ELR (cell line): ENCODE data around the gene TMEM63C.

Experiments
- DNase-seq: peaks from one replicate; pipeline ENCODE4 v3.0.0-alpha.2; 2015; ENCODE audit warnings: low read depth

The TMEM63C gene

GRCh38 chr14:77257700-77258099, 76.1 kb downstream of the TMEM63C start:
- DNase-seq: no peak

- no peak for DNase-seq
These were observed 77.0 kb downstream of the TMEM63C start for GRCh38 chr14:77258566-77258965.

- no peak for DNase-seq
These were observed 77.6 kb downstream of the TMEM63C start for GRCh38 chr14:77259025-77259715.

GRCh38 chr14:77260199-77260598, 78.6 kb downstream of the TMEM63C start:
- DNase-seq: no peak

DNA sequence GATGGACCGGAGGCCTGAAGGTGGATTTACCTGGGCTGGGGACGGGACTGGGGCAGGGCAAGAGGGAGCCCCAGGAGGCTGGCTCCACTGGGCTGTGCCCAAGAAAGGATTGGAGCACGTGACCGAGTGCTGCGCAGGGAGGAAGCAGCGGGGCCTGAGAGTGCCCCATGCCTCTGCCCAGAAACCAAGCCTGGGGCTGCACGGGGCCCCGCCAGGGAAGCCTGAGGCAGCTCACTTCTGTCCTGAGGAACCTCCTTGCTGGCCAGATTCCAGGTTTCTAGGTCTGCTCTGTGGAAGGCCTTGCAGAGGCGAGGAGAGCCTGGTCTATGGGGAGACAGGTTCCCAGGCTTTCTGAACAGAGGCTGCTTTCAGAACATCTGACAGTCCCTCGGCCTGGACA, 79.0 kb downstream of the TMEM63C start:
- no peak for DNase-seq

GRCh38 chr14:77264466-77265186, 83.0 kb downstream of the TMEM63C start:
- no peak for DNase-seq

GRCh38 chr14:77265187-77265515, 83.6 kb downstream of the TMEM63C start:
- DNase-seq: no peak

GRCh38 chr14:77265561-77266335, 84.2 kb downstream of the TMEM63C start:
- no peak for DNase-seq

GRCh38 chr14:77266336-77266735, 84.7 kb downstream of the TMEM63C start:
- DNase-seq: no peak

DNA sequence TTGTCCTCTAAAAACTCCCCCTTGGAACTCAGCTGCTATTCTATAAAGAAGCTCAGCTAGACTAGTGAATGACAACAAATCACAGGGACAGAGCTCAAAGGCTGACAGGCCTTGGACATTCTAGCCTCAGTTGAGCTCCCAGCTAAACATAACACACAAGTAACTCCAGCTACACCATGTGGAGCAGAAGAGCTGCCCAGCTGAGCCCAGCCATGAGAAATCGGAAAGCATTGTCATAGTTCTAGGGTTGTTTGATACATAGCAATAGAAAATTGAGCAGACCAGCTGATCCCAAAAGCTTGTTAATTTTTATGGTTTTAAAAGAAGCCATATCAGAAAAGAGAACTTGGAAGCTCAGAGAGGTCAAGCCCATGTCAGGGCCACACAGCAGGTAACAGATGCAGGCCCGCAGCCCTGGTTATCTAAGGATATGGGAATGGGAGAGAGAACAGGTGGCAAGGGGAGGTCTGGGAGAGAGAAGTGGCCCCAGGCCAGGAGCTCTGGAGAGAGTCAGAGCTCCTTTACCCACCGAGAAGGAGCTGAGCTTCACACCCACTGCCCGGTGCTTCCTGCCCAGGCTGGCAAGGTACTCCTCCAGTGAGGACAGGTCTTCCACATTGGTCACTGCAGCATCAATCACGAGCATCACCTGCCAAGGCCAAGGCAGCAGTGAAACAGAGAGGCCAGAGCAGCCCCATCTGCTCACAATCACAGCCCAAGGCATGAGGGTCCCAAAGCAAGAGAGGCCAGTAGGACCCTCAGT, 86.5 kb downstream of the TMEM63C start:
- DNase-seq: no peak

DNA sequence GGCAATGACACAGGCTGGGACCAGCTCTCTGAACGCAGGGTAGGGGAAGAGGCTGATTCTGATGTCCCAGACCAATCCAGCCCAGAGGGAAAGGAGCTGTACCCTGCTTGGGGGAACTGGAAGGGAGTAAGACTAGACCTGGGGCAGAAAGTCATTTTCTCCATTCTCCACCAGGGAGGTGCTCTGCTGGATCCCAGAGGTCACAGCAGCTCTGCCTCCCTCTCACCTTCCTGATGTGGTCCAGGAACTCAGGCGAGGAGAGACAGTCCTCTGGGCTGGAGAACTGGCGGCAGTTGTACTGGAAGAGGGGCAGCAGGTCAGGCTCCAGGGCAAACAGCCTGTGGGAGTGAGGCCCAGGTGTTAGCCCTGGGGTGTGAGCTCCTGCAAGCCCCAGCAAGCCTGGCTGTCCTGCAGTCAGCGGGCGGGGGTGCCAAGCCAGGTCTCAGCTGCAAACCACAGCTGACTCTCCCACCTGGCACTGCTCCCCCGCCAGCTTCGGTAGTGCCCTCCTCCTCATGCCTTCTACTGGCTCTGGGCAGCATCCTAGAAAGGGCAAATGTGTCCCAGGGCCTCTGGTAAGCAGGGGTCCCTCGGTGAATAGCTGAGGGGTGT, 87.5 kb downstream of the TMEM63C start:
- no peak for DNase-seq

DNA sequence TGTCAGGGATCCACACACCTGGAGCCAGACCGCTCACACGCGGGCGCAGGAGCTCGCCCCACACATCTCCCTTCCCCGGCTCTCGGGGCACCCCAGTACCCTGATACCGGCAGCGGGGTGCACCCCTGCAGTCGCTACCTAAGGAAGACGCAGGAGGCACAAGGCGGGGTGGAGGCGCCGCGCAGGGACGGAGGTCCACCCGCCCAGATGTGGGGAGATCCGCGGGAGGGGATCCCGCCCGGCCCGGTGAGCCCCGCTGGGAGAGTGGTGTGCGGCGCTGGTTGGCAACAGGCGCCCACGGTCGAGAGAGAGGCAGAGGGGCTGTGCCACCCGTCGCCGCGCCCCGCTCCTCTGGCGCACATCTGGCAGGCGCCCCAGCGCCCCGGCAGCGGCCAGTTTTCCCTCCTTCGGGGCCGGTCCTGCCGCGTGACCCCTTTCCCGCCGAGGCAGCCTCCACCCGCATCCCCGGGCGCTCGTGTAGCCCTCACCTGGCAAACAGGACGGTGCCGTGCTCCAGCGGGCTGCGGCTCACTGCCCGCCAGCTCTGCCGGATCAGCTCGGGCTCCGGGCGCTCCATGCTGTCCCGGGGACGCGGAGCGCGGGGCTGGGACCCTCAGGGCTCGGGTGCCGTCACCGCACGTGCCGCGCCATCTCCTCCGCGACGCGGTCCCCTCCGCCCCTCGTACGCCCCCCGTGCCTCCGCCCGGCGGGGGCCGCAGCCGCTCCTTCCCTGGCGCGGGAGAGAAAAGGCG, 88.9 kb downstream of the TMEM63C start:
- DNase-seq: no peak

DNA sequence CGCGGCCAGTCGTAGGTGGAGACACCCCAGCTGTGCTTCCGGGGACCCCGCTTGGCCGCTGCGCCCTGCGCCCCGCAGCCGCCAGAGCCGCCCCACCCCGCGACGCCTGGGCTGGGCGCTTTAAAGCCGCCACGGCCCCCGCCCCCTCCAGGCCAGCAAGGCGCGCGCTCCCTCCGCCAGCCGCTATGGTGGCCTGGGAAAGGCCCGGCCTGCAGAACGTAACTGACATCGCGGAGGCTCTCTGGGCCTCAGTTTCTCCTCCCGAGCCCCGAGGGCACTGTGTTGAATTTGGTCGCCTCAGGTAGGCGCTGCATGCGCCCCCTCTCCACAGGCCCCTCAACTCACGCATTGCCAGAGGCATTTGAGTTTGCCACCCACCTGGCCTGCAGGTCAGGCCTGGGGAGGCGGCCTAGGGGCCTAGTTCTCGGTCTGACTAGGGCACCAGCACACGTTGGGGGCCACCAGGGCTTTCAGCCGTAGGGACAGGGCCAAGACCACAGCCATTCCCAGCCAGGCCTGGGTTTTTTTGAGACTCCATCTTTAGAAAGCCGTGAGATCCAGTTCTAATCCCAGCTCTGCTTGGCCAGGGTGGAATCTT, 89.6 kb downstream of the TMEM63C start, which contains the start of gene NGB:
Gene NGB (minus strand): TSS at position 94 of the 598 bp plus-strand sequence. CDS start 269 bp downstream, outside the sequence.
- no peak for DNase-seq

- DNase-seq: no peak
These were observed 90.7 kb downstream of the TMEM63C start for GRCh38 chr14:77272261-77272660.

DNA sequence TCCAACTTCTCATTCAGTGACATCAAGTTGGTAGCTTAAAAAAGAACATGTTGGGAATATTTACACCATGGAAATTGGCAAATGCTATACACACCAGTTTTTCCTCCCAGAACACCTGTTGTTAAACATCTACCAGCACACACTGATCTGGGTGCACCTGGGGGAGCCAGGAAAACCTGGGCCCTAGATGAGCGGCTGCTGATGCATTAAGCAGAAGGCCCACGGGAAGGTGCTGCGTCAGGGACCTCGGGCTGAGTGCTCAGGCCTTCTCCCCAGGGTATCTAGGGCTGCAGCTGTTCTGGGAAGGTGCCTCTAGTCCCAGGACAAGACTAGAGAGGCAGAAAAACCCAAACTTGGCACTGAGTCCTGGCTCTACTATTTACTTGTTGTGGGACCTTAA, 92.2 kb downstream of the TMEM63C start:
- no peak for DNase-seq

- DNase-seq: no peak
These were observed 93.5 kb downstream of the TMEM63C start for GRCh38 chr14:77275041-77275580.

GRCh38 chr14:77275601-77276017, 94.0 kb downstream of the TMEM63C start:
- no peak for DNase-seq

DNA sequence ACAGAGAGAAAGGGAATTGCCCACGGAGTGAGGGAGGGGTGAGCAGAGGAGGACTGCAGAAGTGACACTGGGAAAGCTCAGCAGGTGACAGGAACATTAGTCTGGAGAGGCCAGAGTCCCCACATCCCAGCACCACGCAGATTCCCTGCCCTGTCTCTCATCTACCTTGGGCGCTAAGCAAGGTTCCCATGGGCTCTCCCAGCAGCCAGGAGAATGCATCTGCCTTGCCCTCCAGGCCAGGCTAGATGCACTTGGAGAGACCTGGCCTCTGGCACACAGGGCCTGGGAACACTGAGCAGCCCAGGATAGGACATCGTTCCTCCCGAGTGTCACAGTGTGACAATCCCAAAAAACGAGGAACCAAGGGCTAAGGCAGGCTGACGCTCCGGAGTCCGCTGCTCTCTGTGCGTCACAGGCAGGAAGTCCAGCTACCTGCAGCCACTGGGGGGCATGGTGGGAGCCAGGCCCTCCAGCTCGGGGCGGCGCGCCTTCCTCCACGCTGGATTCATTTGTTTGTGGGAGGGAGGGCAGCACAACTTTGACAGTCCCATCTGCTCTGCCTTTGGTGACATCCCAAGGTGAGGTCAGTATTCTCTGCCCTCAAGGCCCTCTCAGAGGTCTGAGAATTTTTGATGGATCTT, 94.8 kb downstream of the TMEM63C start:
- no peak for DNase-seq

DNA sequence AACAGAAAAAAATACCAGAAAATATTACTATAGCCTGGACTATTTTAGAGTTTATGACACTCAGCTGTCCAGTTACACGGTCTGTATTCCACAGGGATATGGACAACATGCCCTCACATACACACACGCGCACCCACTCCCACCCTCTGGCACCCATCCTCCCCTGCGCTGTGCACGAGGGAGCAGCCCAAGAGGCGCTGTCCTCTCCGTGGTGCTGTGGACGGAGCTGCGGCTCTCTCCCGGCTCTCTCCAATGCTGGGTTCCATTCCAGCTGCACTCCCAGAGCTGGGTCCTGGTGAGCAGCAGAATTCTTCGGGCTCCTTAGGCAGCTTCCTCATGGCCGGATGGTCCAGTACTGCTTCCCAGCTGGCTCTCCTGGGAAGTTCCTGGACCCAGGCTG, 95.4 kb downstream of the TMEM63C start:
- no peak for DNase-seq
